ENCODE data around the gene BMP8A.
"Not testable (repeated sequence)": the region's sequence is repeated elsewhere in the genome, so short reads cannot be mapped to it uniquely, and the experiment has no call there.

DNA sequence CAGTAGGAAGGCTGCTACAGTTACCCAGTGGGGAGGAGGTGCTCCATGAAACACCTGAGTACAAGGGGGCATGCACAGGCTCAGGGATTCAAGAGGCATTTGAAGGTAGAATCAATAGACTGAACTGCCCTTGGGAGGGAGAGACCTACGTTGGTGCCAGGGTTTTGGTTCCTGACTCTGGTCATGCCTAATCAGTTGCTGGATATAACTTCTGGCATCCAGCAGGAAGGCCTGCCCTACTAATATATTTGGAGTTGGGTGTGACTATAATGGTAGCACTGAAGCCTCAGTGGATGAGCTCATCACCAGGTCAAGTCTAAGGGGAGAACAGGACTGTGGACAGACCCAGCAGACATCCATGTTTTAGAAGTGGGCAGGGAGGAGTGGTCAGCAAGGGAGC lies 15.9 kb upstream of the BMP8A start:
- TF ChIP-seq CTCF, POLR2AphosphoS5, POLR2A, EP300 (IDR thresholded peaks at IDR 0.05): not testable (repeated sequence)
